K562 (cell line): ENCODE results near the gene RCOR2. TPM values are rescaled to one million over a fixed set of nuclear protein-coding genes. Genes with fewer than 3 reads are reported as not detected.

Experiments
- ARNT ChIP-seq, 2 experiments: fragments of 450-650 bp; IDR thresholded peaks; 2 replicates each; pipeline ENCODE4 v1.6.1; 2016; ENCODE audit warnings: mild to moderate bottlenecking in 1 of 2
- ATF3 ChIP-seq, 2 experiments: fragments of 450-650 bp in 1 of 2; sonication (generic) in 1 of 2; formaldehyde crosslinking in 1 of 2; IDR thresholded peaks in 1 of 2; conservative IDR thresholded peaks in 1 of 2; 2 replicates each; pipeline versions ENCODE4 v1.6.1 to v1.8.1; 2016 to 2023; ENCODE audit warnings: mild to moderate bottlenecking in 2 of 2, moderate library complexity in 2 of 2, inconsistent platforms in 1 of 2, missing genetic modification reagents in 1 of 2
- BHLHE40 ChIP-seq: IDR thresholded peaks from 2 replicates; pipeline ENCODE4 v1.6.1; 2011; ENCODE audit warnings: low read length, improper control_type of control experiment
- ELF1 ChIP-seq: fragments of 200-800 bp; sonication (Bioruptor generic); IDR thresholded peaks from 2 replicates; pipeline ENCODE4 v1.6.1; 2016; ENCODE audit warnings: missing genetic modification characterization, missing compliant biosample characterization
- EWSR1 ChIP-seq: fragments of 450-650 bp; IDR thresholded peaks from 2 replicates; pipeline ENCODE4 v1.6.1; 2018; ENCODE audit warnings: borderline replicate concordance, mild to moderate bottlenecking, low read depth, moderate library complexity; ENCODE audit not compliant: partially characterized antibody
- HMG20A ChIP-seq: fragments of 450-650 bp; formaldehyde crosslinking; conservative IDR thresholded peaks from 2 replicates; pipeline ENCODE4 v1.4.0; 2020; ENCODE audit warnings: mild to moderate bottlenecking, mixed read lengths
- JUN ChIP-seq, 2 experiments: sonication (generic) in 1 of 2; formaldehyde crosslinking in 1 of 2; IDR thresholded peaks; 2 replicates each; pipeline versions ENCODE4 v1.6.1 to v1.8.0; 2012 to 2022; ENCODE audit warnings: borderline replicate concordance in 2 of 2, mild to moderate bottlenecking in 2 of 2, improper control_type of control experiment in 1 of 2, low read depth in 1 of 2, low read length in 1 of 2, missing genetic modification reagents in 1 of 2
- KDM2B ChIP-seq: fragments of 250-450 bp; sonication (Bioruptor Pico); IDR thresholded peaks from 2 replicates; pipeline ENCODE4 v1.8.0; 2021; ENCODE audit warnings: mild to moderate bottlenecking, moderate library complexity
- MEIS2 ChIP-seq: fragments of 450-650 bp; IDR thresholded peaks from 2 replicates; pipeline ENCODE4 v1.6.1; 2014; ENCODE audit warnings: mild to moderate bottlenecking; ENCODE audit not compliant: partially characterized antibody
- NCOR1 ChIP-seq: fragments of 450-650 bp; IDR thresholded peaks from 2 replicates; pipeline ENCODE4 v1.6.1; 2016; ENCODE audit warnings: mild to moderate bottlenecking, moderate library complexity
- NFYB ChIP-seq: IDR thresholded peaks from 2 replicates; pipeline ENCODE4 v1.6.1; 2011; ENCODE audit warnings: mild to moderate bottlenecking, moderate library complexity; ENCODE audit not compliant: insufficient read length; ENCODE audit errors: extremely low read depth
- PRMT5 ChIP-seq: sonication (generic); formaldehyde crosslinking; IDR thresholded peaks from 2 replicates; pipeline ENCODE4 v1.5.0; 2020; ENCODE audit warnings: missing genetic modification reagents
- ZNF133 ChIP-seq: fragments of 250-450 bp; sonication (Bioruptor Pico); IDR thresholded peaks from 2 replicates; pipeline ENCODE4 v1.4.0; 2020; ENCODE audit warnings: mild to moderate bottlenecking
- ZNF146 ChIP-seq: IDR thresholded peaks from one replicate; pipeline ENCODE4 v1.6.1; 2018; ENCODE audit warnings: missing compliant biosample characterization; ENCODE audit not compliant: unreplicated experiment
- ZNF24 ChIP-seq: fragments of 450-650 bp; IDR thresholded peaks from 2 replicates; pipeline ENCODE4 v1.6.1; 2016
- ZNF445 ChIP-seq: fragments of 250-450 bp; sonication (Bioruptor Pico); IDR thresholded peaks from 2 replicates; pipeline ENCODE4 v1.4.0; 2020; ENCODE audit warnings: low read depth, mild to moderate bottlenecking, moderate library complexity
- polyA plus RNA-seq, 8 experiments: library from polyadenylated mRNA; depleted of rRNA in 4 of 8; stranded (reverse) in 5 of 8; unstranded in 3 of 8; fragments of >200 nt; fragmentation: Nextera tagmentation in 2 of 8; fragmentation: Illumina TruSeq in 1 of 8; extraction: Ambion mirVana in 2 of 8; extraction: Trizol in 1 of 8; gene quantifications; 2 replicates each; pipeline versions ENCODE4 v1.2.1 to v1.2.3, GENCODE V29; 2011 to 2014; ENCODE audit warnings: inconsistent platforms in 1 of 8, missing spikeins in 1 of 8
- total RNA-seq, 7 experiments: library from RNA; depleted of rRNA in 6 of 7; stranded (reverse); fragments of >200 nt in 6 of 7; fragmentation: Illumina TruSeq in 2 of 7; extraction: Trizol in 2 of 7; gene quantifications; 2 replicates each; pipeline versions ENCODE4 v1.2.1 to v1.2.3, GENCODE V29; 2011 to 2021; ENCODE audit warnings: low replicate concordance in 1 of 7
- TF ChIP-seq, protein P1 (sequence below): fragments of 250-450 bp; sonication (Bioruptor Pico); IDR thresholded peaks from 2 replicates; pipeline ENCODE4 v1.5.0; 2020; ENCODE audit warnings: mild to moderate bottlenecking, borderline replicate concordance
- TF ChIP-seq, protein P2 (sequence below): fragments of 450-650 bp; formaldehyde crosslinking; IDR thresholded peaks from 2 replicates; pipeline ENCODE4 v1.4.0; 2020; ENCODE audit warnings: mild to moderate bottlenecking
- TF ChIP-seq, protein P3 (sequence below): fragments of 150-350 bp; IDR thresholded peaks from 2 replicates; pipeline ENCODE4 v1.6.1; 2014; ENCODE audit warnings: low read depth, mild to moderate bottlenecking, low read length, borderline replicate concordance

Gene RCOR2
- total and polyA plus RNA-seq, 9 of the 15 experiments (the other 6 are each of a cell fraction or from before 2014, with no cell fraction given) = 0.04 to 6.5 (median 2.5) TPM; not detected in 1

DNA sequence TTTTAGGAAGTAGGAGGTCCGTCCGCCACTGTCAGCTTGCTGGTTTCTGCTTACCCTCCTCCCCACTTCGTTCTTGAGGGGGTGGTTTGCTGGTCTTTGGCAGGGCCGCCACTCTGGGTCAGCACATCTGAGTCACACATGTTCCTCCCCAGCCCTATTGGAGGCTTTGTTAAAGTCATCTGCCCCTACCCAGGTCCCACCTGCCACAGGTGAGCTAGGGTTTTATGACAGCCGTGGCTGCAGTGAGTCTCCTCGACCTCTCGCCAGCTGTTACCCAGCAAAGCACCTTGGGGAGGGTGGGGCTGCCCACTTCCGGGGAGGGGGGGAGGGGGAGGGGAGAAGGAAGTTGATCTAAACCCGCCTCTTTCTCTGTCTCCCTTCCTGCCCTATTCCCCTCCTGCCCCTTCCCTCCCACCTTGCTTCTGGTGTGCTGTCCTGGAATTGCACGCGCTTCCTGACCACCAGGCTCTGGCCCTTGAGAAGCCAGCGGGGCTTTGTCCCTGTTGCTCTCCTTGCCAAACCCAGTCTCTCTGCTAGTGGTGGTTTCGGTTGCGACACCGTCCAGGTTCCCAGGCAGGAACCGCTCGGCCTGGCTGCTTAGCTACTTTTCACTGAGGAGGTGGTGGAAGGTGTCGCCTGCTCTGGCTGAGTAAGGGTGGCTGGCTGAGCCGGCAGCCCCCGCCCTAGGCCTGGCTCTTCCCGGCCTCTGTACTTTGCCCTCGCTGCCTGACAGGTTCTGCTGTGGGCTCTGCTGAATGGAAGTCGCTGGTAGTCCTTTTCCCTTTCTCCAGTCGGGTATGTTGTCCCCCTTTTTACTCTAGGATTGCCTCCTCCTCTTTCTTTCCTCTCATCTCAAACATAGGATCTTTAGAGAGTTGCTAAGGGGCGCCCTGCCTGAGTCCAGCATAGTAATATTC lies 28.5 kb downstream of the RCOR2 start (continued):
- TF ChIP-seq ZNF146 (CRISPR knock-in tag) (no peak), NFYB (no peak), HMG20A (CRISPR knock-in tag) (no peak), ZNF133 (no peak), BHLHE40 (0 out of 2 replicates have a peak, but pooled peaks have one; percentile 5), ARNT (IDR thresholded peaks at IDR 0.05) (no peak), ZNF24 (no peak), EWSR1 (no peak), ELF1 (tag) (peak; percentile 88), KDM2B (CRISPR knock-in tag) (no peak), MEIS2 (peak; percentile 2), NCOR1 (no peak), ZNF445 (no peak), ATF3 (IDR thresholded peaks at IDR 0.05) (0 out of 2 replicates have a peak, but pooled peaks have one; percentile 25), ATF3 (CRISPR knock-in tag; conservative IDR thresholded peaks at IDR 0.05) (no peak), PRMT5 (CRISPR knock-in tag) (no peak), JUN (IDR thresholded peaks at IDR 0.05; ENCODE audit: borderline replicate concordance, low read depth, low read length) (no peak), JUN (CRISPR knock-in tag; IDR thresholded peaks at IDR 0.05; ENCODE audit: borderline replicate concordance) (no peak)
- TF ChIP-seq, protein P1, sequence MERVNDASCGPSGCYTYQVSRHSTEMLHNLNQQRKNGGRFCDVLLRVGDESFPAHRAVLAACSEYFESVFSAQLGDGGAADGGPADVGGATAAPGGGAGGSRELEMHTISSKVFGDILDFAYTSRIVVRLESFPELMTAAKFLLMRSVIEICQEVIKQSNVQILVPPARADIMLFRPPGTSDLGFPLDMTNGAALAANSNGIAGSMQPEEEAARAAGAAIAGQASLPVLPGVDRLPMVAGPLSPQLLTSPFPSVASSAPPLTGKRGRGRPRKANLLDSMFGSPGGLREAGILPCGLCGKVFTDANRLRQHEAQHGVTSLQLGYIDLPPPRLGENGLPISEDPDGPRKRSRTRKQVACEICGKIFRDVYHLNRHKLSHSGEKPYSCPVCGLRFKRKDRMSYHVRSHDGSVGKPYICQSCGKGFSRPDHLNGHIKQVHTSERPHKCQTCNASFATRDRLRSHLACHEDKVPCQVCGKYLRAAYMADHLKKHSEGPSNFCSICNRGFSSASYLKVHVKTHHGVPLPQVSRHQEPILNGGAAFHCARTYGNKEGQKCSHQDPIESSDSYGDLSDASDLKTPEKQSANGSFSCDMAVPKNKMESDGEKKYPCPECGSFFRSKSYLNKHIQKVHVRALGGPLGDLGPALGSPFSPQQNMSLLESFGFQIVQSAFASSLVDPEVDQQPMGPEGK (CRISPR knock-in tag) = no peak
- TF ChIP-seq, protein P2, sequence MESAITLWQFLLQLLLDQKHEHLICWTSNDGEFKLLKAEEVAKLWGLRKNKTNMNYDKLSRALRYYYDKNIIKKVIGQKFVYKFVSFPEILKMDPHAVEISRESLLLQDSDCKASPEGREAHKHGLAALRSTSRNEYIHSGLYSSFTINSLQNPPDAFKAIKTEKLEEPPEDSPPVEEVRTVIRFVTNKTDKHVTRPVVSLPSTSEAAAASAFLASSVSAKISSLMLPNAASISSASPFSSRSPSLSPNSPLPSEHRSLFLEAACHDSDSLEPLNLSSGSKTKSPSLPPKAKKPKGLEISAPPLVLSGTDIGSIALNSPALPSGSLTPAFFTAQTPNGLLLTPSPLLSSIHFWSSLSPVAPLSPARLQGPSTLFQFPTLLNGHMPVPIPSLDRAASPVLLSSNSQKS = no peak
- TF ChIP-seq, protein P3, sequence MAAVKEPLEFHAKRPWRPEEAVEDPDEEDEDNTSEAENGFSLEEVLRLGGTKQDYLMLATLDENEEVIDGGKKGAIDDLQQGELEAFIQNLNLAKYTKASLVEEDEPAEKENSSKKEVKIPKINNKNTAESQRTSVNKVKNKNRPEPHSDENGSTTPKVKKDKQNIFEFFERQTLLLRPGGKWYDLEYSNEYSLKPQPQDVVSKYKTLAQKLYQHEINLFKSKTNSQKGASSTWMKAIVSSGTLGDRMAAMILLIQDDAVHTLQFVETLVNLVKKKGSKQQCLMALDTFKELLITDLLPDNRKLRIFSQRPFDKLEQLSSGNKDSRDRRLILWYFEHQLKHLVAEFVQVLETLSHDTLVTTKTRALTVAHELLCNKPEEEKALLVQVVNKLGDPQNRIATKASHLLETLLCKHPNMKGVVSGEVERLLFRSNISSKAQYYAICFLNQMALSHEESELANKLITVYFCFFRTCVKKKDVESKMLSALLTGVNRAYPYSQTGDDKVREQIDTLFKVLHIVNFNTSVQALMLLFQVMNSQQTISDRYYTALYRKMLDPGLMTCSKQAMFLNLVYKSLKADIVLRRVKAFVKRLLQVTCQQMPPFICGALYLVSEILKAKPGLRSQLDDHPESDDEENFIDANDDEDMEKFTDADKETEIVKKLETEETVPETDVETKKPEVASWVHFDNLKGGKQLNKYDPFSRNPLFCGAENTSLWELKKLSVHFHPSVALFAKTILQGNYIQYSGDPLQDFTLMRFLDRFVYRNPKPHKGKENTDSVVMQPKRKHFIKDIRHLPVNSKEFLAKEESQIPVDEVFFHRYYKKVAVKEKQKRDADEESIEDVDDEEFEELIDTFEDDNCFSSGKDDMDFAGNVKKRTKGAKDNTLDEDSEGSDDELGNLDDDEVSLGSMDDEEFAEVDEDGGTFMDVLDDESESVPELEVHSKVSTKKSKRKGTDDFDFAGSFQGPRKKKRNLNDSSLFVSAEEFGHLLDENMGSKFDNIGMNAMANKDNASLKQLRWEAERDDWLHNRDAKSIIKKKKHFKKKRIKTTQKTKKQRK = no peak
